NCI-H524 treated with DMSO at 0.1 percent for 48 hours (cell line): ENCODE measurements around the gene NUP58.

Experiments used
- DNase-seq: peaks from one replicate; lab custom pipeline; 2025; lab: John Stamatoyannopoulos, UW

NUP58 gene

GRCh38 chr13:25377244-25377962, 76.0 kb downstream of the NUP58 start:
- DNase-seq: no peak

GRCh38 chr13:25378528-25378927, 77.1 kb downstream of the NUP58 start:
- DNase-seq: no peak

GRCh38 chr13:25379011-25379410, 77.6 kb downstream of the NUP58 start:
- no peak for DNase-seq

GRCh38 chr13:25380082-25380481, 78.7 kb downstream of the NUP58 start:
- no peak for DNase-seq

- no peak for DNase-seq
Observed at GRCh38 chr13:25380741-25381324, 79.4 kb downstream of the NUP58 start.

- no peak for DNase-seq
Observed at GRCh38 chr13:25384758-25385410, 83.5 kb downstream of the NUP58 start.

- DNase-seq: no peak
Observed at GRCh38 chr13:25391932-25392331, 90.5 kb downstream of the NUP58 start.
